Activated naive CD4-positive, alpha-beta T cell treated with anti-CD3 and anti-CD28 coated beads, Interleukin-2, amount 50 U/mL, for 72 hours (primary cell): Measurements from ENCODE around the gene NKIRAS1. TPM values are rescaled to one million over a fixed set of nuclear protein-coding genes. Genes with fewer than 3 reads are reported as not detected.

Experiments
- total RNA-seq, 2 donors: library from RNA; stranded (reverse); gene quantifications; one replicate each; pipeline ENCODE4 v1.2.3, GENCODE V29; 2022

Gene NKIRAS1
- total RNA-seq, 2 donors from 2014 or later, result 2.4 to 7.4 TPM

Other genes with a start within 250 kb of the NKIRAS1 start
- gene UBE2E1, start 111.0 kb downstream of the NKIRAS1 start, total RNA-seq, result 10 to 100 TPM; 29.6 to 82.2 TPM
- 1,000 to 10,000 TPM; 2,185 to 2,637 TPM for gene RPL15, start 142 bp upstream of the NKIRAS1 start, total RNA-seq
- 10 to 100 TPM in 1 of 2 donors, 1 to 10 TPM in 1; 2.1 to 32.7 TPM for gene NR1D2, start 28.3 kb upstream of the NKIRAS1 start, total RNA-seq